ENCODE measurements around the gene TBX4. TPM values are rescaled to one million over a fixed set of nuclear protein-coding genes. Genes with fewer than 3 reads are reported as not detected.

Gene TBX4
- total and polyA plus RNA-seq, 2 of the 13 experiments (the other 11 are each of a cell fraction or from before 2014, with no cell fraction given), result 0.11 to 1.1 TPM

GRCh38 chr17:61492759-61493526, 40.7 kb downstream of the TBX4 start (continued):
- no peak for TF ChIP-seq E2F5 (CRISPR knock-in tag; conservative IDR thresholded peaks at IDR 0.05)
- TF ChIP-seq KAT8 (CRISPR knock-in tag; IDR thresholded peaks at IDR 0.05), result 0 out of 2 replicates have a peak, but pooled peaks have one; percentile 25
- peak; percentile 70 for TF ChIP-seq ATF3 (CRISPR knock-in tag; IDR thresholded peaks at IDR 0.05)
- peak; percentile 92 for TF ChIP-seq FOSL2 (CRISPR knock-in tag; IDR thresholded peaks at IDR 0.05)
- TF ChIP-seq ARID5B (CRISPR knock-in tag; IDR thresholded peaks at IDR 0.05), result peak; percentile 47
- no peak for TF ChIP-seq ISX (CRISPR knock-in tag; conservative IDR thresholded peaks at IDR 0.05)
- no peak for TF ChIP-seq HNRNPUL1 (IDR thresholded peaks at IDR 0.05; ENCODE audit: low read depth, low read length)
- peak; percentile 80 for TF ChIP-seq PATZ1 (CRISPR knock-in tag; IDR thresholded peaks at IDR 0.05)
- no peak for TF ChIP-seq MAFK (conservative IDR thresholded peaks at IDR 0.05 in 1 of 2, IDR thresholded peaks at IDR 0.05 in 1 of 2; ENCODE audit: low read length in 2 of 2)
- peak; percentile 58; the same call in 1 of the 2 replicates for TF ChIP-seq JUND (CRISPR knock-in tag; IDR thresholded peaks at IDR 0.05)
- TF ChIP-seq FOXA3 (CRISPR knock-in tag; IDR thresholded peaks at IDR 0.05), result no peak; the same call in 1 of the 2 replicates
- no peak for TF ChIP-seq MTA1 (CRISPR knock-in tag; IDR thresholded peaks at IDR 0.05; ENCODE audit: borderline replicate concordance)
- 0 out of 2 replicates have a peak, but pooled peaks have one; percentile 13 for TF ChIP-seq PHF21A (CRISPR knock-in tag; IDR thresholded peaks at IDR 0.05)
- no peak for TF ChIP-seq ZBTB46 (CRISPR knock-in tag; IDR thresholded peaks at IDR 0.05; ENCODE audit: borderline replicate concordance)
- peak; percentile 45; the same call in 1 of the 2 replicates for TF ChIP-seq CEBPG (CRISPR knock-in tag; IDR thresholded peaks at IDR 0.05)
- peak; percentile 22 for TF ChIP-seq SKI (IDR thresholded peaks at IDR 0.05; ENCODE audit: partially characterized antibody)
- peak; percentile 14; the same call in 1 of the 2 replicates for TF ChIP-seq ZMYM4 (CRISPR knock-in tag; IDR thresholded peaks at IDR 0.05)

All from HepG2 (cell line).